IMR-90 (cell line): ENCODE data around the gene OSER1.
"Not testable (repeated sequence)": the region's sequence is repeated elsewhere in the genome, so short reads cannot be mapped to it uniquely, and the experiment has no call there.

Experiments
- CEBPB ChIP-seq: IDR thresholded peaks from 2 replicates; pipeline ENCODE4 v1.6.1; 2012; ENCODE audit warnings: low read depth, low read length, improper control_type of control experiment
- CHD1 ChIP-seq: IDR thresholded peaks from 2 replicates; pipeline ENCODE4 v1.6.1; 2012; ENCODE audit warnings: low read depth, low read length, improper control_type of control experiment
- MAFK ChIP-seq: IDR thresholded peaks from 2 replicates; pipeline ENCODE4 v1.6.1; 2012; ENCODE audit warnings: low read depth, low read length, improper control_type of control experiment
- NFE2L2 ChIP-seq: fragments of 150-350 bp; IDR thresholded peaks from 2 replicates; pipeline ENCODE4 v1.6.1; 2016; ENCODE audit warnings: low read depth, mild to moderate bottlenecking, low read length
- POLR2A ChIP-seq: IDR thresholded peaks from 2 replicates; pipeline ENCODE4 v1.6.1; 2012; ENCODE audit warnings: mild to moderate bottlenecking, low read depth, low read length
- RAD21 ChIP-seq: IDR thresholded peaks from 2 replicates; pipeline ENCODE4 v1.6.1; 2012; ENCODE audit warnings: low read length, improper control_type of control experiment
- RCOR1 ChIP-seq: IDR thresholded peaks from 2 replicates; pipeline ENCODE4 v1.6.1; 2012; ENCODE audit warnings: mild to moderate bottlenecking, low read length, improper control_type of control experiment; ENCODE audit not compliant: insufficient replicate concordance
- SMC3 ChIP-seq: fragments of 150-350 bp; IDR thresholded peaks from 2 replicates; pipeline ENCODE4 v1.6.1; 2016; ENCODE audit warnings: low read depth, mild to moderate bottlenecking, antibody characterized with exemption, low read length, moderate library complexity
- TF ChIP-seq, protein P1 (sequence below): conservative IDR thresholded peaks from 2 replicates; pipeline ENCODE4 v1.5.1; 2012; ENCODE audit warnings: mild to moderate bottlenecking, low read depth, low read length, improper control_type of control experiment
- TF ChIP-seq, protein P2 (sequence below): fragments of 150-350 bp; IDR thresholded peaks from 2 replicates; pipeline ENCODE4 v1.6.1; 2017; ENCODE audit warnings: mild to moderate bottlenecking, antibody characterized with exemption, low read length, low read depth

DNA sequence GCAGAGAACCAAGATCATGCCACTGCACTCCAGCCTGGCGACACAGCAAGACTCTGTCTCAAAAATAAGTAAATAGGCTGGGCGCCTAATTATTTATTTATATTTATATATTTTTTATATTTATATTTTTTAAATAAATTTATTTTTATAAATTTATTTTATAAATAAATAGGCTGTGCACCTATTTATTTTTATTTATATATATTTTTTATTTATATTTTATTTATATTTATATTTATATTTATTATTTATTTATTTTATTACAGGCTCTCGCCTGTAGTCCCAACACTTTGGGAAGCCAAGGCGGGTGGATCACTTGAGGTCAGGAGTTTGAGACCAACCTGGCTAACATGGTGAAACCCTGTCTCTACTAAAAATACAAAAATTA lies 21.9 kb upstream of the OSER1 start:
- not testable (repeated sequence) for TF ChIP-seq CEBPB, RCOR1, CHD1, POLR2A, RAD21, SMC3, MAFK, NFE2L2
- TF ChIP-seq, protein P1, sequence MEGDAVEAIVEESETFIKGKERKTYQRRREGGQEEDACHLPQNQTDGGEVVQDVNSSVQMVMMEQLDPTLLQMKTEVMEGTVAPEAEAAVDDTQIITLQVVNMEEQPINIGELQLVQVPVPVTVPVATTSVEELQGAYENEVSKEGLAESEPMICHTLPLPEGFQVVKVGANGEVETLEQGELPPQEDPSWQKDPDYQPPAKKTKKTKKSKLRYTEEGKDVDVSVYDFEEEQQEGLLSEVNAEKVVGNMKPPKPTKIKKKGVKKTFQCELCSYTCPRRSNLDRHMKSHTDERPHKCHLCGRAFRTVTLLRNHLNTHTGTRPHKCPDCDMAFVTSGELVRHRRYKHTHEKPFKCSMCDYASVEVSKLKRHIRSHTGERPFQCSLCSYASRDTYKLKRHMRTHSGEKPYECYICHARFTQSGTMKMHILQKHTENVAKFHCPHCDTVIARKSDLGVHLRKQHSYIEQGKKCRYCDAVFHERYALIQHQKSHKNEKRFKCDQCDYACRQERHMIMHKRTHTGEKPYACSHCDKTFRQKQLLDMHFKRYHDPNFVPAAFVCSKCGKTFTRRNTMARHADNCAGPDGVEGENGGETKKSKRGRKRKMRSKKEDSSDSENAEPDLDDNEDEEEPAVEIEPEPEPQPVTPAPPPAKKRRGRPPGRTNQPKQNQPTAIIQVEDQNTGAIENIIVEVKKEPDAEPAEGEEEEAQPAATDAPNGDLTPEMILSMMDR = not testable (repeated sequence)
- TF ChIP-seq, protein P2, sequence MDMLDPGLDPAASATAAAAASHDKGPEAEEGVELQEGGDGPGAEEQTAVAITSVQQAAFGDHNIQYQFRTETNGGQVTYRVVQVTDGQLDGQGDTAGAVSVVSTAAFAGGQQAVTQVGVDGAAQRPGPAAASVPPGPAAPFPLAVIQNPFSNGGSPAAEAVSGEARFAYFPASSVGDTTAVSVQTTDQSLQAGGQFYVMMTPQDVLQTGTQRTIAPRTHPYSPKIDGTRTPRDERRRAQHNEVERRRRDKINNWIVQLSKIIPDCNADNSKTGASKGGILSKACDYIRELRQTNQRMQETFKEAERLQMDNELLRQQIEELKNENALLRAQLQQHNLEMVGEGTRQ = not testable (repeated sequence)
